Measurements from ENCODE around the gene MAML3. TPM values are rescaled to one million over a fixed set of nuclear protein-coding genes. Genes with fewer than 3 reads are reported as not detected.
"Not testable (repeated sequence)": the region's sequence is repeated elsewhere in the genome, so short reads cannot be mapped to it uniquely, and the experiment has no call there.

MAML3 gene
- total RNA-seq, 1 experiment from 2014 or later: 0.43 TPM

DNA sequence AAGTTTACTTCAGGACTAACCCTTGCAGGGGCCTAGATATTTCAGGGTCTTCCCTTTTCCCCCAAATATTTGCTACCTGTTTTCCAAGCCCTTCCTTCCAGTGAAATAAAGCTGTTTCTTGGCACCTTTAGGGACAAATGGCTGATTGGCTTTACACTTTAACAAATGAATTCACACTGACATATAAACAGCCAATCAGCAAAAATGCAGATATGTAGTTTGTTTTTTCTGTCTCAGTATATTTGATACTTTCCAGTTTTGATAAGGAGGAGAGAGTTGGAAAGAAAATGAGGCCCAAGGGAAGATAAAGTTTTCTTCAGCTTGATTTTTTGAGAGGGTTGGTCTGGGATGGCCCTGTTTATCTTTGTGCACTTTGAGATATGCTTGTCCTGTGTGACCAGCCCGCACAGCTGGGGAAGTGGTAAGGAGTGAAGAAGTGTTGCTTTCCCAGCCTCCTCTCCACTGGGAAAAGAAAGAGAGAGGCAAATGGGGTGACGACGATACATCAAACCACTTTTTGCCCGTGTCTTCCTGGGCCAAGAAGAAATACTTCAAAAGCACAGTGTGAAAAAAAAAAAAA lies 420.9 kb downstream of the MAML3 start:
- DNase-seq (ENCODE audit: low spot score): no peak

DNA sequence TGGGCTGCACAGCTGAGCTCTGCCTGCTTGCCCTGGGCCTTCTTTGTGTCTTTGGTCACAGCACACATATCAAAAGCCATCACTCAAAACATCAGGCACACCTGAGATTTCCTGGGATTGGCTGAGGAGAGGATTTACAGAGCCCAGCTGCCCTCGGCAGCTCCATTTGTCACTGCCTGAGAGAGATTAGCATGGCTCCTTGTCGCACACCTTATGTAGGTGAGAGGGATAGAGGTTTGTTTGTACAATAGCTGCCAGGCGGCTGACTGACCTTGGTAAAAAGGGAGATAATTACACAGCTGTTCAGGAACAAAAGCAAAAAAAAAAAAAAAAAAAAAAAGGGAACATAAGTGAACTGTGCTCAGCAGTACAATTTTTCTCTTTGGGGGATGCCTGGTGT lies 425.1 kb downstream of the MAML3 start:
- no peak for DNase-seq (ENCODE audit: low spot score)

GRCh38 chr4:139728146-139728545 lies 425.8 kb downstream of the MAML3 start:
- no peak for DNase-seq (ENCODE audit: low spot score)

DNA sequence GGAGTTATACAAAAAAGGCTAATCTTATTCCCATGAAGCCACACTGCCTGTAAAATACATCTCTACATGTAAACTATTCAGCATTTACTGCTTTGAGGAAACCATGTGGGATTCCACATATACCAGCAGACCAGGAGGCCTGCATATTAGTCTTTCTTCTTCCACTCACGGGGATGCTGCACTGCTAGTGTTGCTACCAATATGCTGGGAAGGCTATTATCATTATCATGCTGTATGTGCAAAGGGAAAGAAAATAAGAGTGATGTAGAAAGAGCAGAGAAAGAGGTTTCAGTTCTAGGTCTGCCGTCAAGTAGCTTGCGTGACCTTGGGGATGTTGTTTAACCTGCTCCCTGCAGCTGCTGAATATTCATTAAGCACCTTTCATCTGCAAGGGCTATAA lies 427.4 kb downstream of the MAML3 start:
- no peak for DNase-seq (ENCODE audit: low spot score)

DNA sequence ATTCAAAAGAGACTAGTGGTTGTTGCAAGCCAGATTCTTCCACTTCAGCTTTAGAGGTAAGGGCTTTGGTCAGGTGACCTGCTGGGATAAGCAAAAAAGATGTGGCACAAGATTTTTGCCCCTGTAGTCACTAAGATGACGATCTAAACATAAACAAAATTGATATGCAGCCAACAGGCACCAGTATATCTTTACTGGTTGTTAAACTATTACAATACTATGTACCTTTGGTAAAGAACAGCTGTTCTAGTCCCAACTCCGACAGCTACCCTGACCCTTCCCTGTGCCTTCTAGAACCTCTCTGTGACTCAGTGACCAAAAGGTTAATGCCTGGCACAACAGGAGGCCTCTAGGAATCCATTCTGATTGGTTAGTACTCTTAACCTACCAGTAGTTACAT lies 428.7 kb downstream of the MAML3 start:
- DNase-seq (ENCODE audit: low spot score): no peak

DNA sequence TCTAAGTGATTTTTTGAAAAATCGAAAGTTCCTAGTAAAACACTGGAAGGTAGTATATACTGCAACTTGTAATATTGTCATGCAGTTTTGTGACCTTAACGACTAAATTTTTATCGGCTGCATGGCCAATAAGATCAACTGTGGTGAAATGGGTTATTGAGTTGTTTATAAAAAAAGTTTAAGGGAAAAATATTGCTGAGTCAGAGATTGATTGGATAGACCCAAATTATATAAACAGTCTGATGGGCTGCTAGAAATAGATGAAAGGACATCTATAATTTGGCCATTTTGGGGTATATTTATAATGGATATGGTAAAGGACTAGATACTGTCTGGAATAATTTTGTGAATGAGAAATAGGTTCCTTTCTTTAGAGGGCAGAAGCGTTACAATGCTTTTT lies 432.2 kb downstream of the MAML3 start:
- no peak for DNase-seq (ENCODE audit: low spot score)

- no peak for DNase-seq (ENCODE audit: low spot score)
Measured at GRCh38 chr4:139720806-139721205, 433.2 kb downstream of the MAML3 start.

DNA sequence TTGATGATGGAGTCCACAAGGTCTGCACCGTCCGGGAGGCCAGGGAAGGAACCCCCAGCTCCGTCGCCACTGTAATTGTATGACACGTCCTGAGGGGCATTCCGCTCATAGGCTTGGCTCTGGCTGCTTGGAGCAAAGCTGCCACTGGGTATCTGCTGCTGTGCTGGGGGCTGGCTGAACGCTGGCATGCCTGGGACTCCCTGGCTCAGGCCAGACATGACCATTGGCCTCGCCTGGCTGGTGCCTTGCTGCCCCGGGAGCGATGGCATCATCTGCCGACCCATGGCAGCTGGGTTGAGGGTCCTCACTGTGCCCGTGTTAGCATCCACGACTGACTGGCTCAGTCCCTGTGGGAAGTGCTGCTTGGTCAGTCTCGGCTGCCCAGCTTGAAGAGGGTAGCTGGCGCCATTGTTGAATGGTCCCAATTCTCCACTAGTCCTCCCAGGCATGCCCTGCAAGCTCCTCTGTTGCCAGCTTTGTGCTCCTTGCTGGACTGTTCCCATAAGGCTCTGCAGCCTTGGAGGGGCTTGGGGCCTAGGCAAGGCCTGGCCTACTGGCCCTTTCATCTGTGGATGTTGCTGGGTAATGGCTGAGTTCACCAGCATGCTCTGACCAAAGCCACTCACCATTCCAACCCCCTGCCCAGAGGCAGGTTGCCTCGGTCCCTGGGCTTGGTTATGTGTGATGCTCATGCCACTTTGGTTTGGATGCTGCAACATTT lies 434.4 kb downstream of the MAML3 start:
- no peak for DNase-seq (ENCODE audit: low spot score)

DNA sequence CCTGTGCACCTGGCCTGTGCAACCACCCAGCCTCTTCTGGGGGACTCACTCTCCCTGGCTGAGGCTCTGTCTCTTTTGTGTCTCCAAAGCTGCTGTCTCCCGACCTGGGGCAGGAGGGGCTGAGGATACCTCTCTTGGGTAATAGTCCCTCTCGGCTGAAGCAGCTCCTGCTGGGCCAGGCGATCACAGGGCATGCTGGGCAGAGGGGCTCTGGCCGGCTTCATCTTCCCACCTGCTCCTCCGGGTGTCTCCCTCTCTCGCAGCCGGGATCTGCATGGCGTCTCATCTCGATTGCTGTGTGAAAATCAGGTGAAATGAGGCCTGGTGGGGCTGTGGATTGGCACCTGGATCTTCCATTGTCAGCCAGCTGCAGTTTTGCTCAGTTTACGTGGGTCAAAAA lies 435.2 kb downstream of the MAML3 start:
- no peak for DNase-seq (ENCODE audit: low spot score)

DNA sequence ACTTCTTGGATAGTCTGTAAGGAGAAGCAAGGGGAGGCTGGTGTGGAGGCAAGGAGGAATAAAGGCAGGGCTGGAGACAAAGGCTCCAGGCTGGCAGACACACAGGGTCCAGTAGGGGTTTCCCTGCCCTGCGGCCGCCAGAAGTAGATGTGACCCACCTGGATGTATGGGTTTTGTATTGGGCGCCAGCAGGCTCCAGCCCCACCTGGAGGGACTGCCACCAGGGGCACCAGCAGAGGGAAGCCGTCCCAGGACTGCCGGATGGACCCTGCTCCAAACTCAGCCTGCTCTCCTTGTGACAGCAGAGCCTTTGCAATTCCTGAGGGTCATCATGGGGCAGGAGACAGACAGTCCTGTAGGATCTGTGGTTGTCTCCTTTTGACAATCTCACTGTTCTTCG lies 435.6 kb downstream of the MAML3 start:
- DNase-seq (ENCODE audit: low spot score): no peak

DNA sequence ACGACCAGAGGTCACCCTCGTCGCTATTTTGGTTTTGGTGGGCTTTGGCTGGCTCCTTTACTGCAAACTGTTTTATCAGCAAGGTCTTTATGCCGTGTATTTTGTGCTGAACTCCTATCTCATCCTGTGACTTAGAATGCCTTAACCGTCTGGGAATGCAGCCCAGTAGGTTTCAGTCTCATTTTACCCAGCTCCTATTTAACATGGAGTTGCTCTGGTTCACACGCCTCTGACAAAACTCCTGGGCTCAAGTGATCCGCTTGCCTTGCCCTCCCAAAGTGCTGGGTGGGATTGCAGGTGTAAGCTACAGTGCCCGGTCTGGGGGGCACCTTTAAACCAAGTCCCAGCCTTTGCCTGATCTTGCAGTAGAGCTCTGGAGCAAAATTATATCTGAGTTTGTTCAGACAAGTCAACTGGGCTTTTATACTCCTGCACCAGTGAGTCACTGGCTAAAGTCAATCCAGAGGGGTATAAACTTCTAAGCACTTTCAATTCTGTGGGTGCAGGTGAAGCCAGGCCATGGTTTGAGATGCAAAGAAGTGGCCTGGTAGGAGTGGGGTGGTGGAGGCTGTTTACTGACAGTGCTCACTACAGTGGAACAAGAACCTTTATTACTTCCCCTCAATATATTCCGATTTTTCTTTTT lies 438.1 kb downstream of the MAML3 start:
- no peak for DNase-seq (ENCODE audit: low spot score)

DNA sequence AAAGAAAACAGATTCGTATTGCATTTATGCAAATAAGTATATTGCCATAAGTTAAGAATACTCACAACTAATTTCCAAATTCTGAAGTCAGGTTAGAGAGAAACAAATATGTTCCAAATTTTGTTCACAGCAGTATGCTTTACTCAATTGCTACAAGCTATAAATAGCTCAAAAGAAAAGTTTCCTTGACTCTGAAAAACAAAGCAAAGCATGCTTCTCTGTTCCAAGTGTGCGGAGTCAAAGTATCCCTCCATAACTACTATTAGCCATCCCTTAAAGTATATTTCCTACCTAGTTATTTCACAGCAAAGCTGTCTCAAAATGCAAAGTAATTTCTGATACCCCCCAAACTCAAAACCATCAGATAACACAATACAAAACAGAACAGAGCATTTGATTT lies 441.1 kb downstream of the MAML3 start:
- no peak for DNase-seq (ENCODE audit: low spot score)

DNA sequence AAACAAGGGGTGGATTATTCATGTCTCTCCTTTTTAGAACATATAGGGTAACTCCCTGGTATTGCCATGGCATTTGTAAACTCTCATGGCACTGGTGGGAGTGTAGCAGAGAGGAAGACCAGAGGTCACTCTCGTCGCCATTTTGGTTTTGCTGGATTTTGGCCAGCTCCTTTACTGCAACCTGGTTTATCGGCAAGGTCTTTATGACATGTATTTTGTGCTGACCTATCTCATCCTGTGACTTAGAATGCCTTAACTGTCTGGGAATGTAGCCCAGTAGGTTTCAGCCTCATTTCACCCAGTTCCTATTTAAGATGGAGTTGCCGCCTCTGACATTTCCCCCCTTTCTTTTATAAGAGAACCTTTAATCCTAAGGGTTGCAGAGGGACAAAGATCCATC lies 442.5 kb downstream of the MAML3 start:
- no peak for DNase-seq (ENCODE audit: low spot score)

DNA sequence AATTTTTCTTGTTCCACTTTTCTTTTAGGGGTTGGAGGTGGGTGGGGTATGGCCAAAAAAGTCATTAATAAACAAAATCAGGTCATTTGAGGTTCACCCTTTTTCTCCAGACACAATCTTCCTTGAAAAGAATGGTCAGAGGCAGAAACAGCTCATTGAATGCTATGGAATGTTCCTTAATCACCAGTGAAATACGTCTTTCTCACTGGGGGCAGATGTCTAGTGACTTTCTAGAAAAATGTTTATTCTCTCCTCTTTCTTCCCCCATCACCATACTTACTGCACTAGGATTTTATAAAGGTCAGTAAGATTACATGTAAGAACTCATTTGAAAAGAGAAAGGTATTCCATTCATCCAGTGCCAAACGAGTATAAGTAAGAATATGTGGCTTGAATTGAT lies 443.9 kb downstream of the MAML3 start:
- no peak for DNase-seq (ENCODE audit: low spot score)

GRCh38 chr4:139709660-139710059 lies 444.3 kb downstream of the MAML3 start:
- no peak for DNase-seq (ENCODE audit: low spot score)

DNA sequence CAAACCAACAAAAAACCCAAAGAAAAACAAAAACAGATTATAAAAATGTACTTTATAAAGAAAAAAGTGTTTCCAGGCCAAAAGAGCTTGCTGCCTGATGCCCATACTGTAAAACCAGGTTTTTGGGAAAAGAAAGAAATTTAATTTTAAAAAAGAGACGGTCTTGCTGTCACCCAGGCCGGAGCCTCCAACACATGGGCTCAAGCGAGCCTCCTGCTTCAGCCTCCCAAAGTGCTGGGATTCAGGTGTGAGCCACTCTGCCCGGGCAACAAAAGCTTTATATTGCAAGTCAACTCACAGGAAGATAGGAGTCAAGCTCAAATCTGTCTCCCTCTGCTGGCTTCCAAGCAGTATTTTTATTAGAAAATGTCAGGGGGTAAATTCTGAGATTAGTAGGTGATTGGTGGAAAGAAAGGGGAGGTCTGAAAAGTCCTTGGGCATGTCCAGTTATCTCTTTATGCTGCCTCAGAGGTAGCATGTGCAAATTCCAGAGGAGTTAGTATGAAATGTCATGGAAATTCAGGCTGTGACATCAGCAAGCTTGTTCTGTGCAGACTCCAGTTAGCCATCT lies 449.0 kb downstream of the MAML3 start:
- DNase-seq (ENCODE audit: low spot score): no peak

GRCh38 chr4:139700568-139700967 lies 453.4 kb downstream of the MAML3 start:
- no peak for DNase-seq (ENCODE audit: low spot score)

- not testable (repeated sequence) for DNase-seq (ENCODE audit: low spot score)
Measured at GRCh38 chr4:139698167-139698925, 455.6 kb downstream of the MAML3 start.

DNA sequence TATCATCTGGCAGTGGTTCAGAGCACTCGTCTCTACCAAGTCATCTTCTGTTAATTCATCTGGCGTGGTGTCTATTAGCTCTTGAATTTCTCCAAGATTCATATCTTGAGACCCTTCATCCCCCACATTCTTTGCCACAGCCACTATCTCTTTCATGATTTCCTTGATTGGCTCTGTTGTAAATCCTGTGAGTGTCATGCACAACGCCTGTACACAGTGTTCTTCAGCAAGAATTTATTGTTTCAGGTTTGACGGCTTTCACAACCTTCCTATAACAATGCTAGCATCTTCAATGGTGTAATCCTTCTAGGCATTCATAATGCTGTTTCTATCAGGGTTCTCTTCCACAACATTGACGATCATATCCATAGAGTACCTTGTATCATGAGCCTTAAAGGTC lies 457.5 kb downstream of the MAML3 start:
- DNase-seq (ENCODE audit: low spot score): no peak

- DNase-seq (ENCODE audit: low spot score): no peak
Measured at GRCh38 chr4:139694522-139695107, 459.4 kb downstream of the MAML3 start.

DNA sequence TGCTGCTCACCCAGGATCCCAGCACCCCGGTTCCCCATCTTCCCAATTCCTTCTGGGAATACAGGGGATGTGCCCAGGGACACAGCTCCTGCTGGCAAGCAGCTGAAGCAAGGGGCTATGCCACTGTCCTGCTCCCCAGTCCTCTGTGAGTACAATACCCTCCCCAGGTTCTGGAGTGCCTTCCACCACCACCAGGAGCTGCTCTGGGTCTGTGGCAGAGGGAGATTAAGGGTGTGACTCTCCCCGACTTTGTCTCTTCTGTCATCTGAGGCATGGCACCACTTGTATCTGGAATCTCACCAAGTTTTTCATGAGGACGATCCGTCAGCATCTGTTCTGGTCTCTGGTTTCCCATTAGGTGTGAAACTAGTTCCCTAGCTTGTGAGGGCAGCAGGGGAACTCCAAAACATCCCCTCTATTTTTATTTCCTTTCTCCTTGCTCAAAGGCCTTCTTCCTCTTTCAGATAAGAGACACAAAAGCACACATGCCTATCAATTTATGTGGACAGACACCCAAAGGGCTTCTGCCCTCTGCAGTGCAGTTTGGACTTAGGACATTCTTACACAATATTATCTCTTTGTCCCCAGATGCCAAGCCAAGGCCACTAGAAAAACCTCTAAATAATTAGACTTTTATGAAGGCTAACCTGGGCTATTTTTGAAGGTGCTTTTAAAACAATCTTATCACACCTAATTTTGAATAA lies 461.5 kb downstream of the MAML3 start:
- no peak for DNase-seq (ENCODE audit: low spot score)
